ENCODE results near the gene STK16. TPM values are rescaled to one million over a fixed set of nuclear protein-coding genes. Genes with fewer than 3 reads are reported as not detected.

Gene STK16
- total and polyA plus RNA-seq, 4 donors = 5.8 to 44.3 (median 23.7) TPM

DNA sequence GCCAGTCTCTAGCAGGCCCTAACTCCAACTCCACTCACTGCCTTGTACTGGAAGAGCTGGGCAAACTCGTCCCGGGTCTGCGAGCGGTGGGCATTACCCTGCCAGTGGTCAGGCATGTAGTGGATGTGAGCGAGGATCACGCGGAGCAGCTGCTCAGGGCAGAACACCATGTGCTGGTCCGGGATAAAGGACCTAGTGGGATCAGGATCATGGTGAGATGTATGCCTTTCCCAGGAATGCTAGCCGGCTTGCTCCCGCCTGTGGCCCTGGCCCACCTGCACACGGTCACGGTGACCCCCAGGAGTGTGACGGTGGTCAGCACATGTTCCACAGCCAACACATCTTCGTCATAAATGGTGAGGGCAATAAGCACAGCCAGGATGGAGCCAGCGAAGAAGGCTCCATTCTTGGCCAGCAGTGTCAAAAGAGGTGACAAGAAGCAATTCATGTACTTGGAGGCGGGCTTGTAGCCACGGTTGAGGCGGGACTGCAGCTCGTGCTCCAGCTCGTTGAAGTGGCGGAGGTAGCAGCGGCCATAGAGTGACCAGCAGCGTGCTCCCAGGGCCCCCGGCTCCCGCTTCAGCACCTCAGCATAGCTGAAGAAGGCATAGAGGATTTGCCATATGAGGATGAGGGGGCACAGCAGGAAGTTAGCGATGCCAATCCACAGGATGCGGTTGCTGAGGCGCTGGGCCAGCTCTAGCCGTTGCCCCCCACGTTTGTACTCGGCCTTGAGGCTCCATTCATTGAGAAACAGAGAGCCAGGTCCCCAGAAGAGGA, 21.3 kb upstream of the STK16 start:
- DNase-seq (ENCODE audit: low spot score) = no peak

DNA sequence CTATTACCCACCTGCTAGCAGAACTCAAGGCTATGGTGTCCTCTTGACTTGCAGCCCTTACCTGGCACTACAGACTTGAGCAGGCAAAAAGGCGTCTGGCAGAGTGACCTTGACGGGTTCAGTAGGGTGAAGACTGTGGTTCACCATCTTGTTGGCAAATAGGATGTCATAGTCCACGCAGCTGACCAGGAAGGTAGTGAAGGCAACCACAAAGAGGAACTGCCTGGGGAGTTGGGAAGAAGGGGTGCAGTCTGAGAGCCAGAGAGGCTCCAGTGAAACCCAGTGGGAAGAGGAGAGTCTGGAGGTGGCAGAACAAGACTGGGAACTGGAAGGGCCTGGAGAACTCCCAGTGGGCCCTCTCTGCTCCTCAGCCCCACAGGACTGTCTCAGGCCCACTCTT, 19.9 kb upstream of the STK16 start:
- no peaks in the 10 kb centered on the region for H3K27me3 ChIP-seq (ENCODE audit: control insufficient read depth in 4 of 4, insufficient read depth in 4 of 4, low read length in 3 of 4)
- no peak for DNase-seq (ENCODE audit: low spot score)
- WGBS = 87% methylated on average over 3 of the region's 3 CpGs
- peaks cover 21 to 54% (median 44%) of the 10 kb centered on the region in 4 donors for H3K36me3 ChIP-seq (ENCODE audit: control insufficient read depth in 4 of 4, insufficient read depth in 3 of 4, low read depth in 1 of 4, low read length in 3 of 4)
- H3K9me3 ChIP-seq (ENCODE audit: control insufficient read depth in 4 of 4, low read length in 3 of 4) = no peaks in the 10 kb centered on the region
- no peak overlapping the region for H3K27ac ChIP-seq (ENCODE audit: low read depth in 1 of 2, low read length in 2 of 2)
- H3K4me1 ChIP-seq (ENCODE audit: control insufficient read depth in 4 of 4, insufficient read depth in 4 of 4, low read length in 3 of 4) = peaks cover 7 to 17% (median 14%) of the 10 kb centered on the region in 4 donors
- H3K4me3 ChIP-seq (ENCODE audit: low read depth in 1 of 3, low read length in 3 of 3) = no peak overlapping the region
- H3K9ac ChIP-seq (ENCODE audit: low read depth in 1 of 2, low read length in 2 of 2) = no peak overlapping the region
- TF ChIP-seq, protein P1, sequence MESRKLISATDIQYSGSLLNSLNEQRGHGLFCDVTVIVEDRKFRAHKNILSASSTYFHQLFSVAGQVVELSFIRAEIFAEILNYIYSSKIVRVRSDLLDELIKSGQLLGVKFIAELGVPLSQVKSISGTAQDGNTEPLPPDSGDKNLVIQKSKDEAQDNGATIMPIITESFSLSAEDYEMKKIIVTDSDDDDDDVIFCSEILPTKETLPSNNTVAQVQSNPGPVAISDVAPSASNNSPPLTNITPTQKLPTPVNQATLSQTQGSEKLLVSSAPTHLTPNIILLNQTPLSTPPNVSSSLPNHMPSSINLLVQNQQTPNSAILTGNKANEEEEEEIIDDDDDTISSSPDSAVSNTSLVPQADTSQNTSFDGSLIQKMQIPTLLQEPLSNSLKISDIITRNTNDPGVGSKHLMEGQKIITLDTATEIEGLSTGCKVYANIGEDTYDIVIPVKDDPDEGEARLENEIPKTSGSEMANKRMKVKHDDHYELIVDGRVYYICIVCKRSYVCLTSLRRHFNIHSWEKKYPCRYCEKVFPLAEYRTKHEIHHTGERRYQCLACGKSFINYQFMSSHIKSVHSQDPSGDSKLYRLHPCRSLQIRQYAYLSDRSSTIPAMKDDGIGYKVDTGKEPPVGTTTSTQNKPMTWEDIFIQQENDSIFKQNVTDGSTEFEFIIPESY (IDR thresholded peaks at IDR 0.05) = no peak
- TF ChIP-seq, protein P2, sequence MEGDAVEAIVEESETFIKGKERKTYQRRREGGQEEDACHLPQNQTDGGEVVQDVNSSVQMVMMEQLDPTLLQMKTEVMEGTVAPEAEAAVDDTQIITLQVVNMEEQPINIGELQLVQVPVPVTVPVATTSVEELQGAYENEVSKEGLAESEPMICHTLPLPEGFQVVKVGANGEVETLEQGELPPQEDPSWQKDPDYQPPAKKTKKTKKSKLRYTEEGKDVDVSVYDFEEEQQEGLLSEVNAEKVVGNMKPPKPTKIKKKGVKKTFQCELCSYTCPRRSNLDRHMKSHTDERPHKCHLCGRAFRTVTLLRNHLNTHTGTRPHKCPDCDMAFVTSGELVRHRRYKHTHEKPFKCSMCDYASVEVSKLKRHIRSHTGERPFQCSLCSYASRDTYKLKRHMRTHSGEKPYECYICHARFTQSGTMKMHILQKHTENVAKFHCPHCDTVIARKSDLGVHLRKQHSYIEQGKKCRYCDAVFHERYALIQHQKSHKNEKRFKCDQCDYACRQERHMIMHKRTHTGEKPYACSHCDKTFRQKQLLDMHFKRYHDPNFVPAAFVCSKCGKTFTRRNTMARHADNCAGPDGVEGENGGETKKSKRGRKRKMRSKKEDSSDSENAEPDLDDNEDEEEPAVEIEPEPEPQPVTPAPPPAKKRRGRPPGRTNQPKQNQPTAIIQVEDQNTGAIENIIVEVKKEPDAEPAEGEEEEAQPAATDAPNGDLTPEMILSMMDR (IDR thresholded peaks at IDR 0.05; ENCODE audit: low read depth, low read length, missing input control) = no peak
- TF ChIP-seq, protein P3, sequence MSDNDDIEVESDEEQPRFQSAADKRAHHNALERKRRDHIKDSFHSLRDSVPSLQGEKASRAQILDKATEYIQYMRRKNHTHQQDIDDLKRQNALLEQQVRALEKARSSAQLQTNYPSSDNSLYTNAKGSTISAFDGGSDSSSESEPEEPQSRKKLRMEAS (IDR thresholded peaks at IDR 0.05) = no peak
- TF ChIP-seq RXRA (IDR thresholded peaks at IDR 0.05) (no peak), GABPA (IDR thresholded peaks at IDR 0.05 in 1 of 2, conservative IDR thresholded peaks at IDR 0.05 in 1 of 2) (no peak), TAF1 (conservative IDR thresholded peaks at IDR 0.05) (no peak), HNF4A (conservative IDR thresholded peaks at IDR 0.05) (no peak), NR2F2 (IDR thresholded peaks at IDR 0.05) (no peak), YY1 (IDR thresholded peaks at IDR 0.05) (no peak), RAD21 (IDR thresholded peaks at IDR 0.05) (no peak)
- TF ChIP-seq, protein P4, sequence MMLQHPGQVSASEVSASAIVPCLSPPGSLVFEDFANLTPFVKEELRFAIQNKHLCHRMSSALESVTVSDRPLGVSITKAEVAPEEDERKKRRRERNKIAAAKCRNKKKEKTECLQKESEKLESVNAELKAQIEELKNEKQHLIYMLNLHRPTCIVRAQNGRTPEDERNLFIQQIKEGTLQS (IDR thresholded peaks at IDR 0.05) = no peak
- TF ChIP-seq, protein P5, sequence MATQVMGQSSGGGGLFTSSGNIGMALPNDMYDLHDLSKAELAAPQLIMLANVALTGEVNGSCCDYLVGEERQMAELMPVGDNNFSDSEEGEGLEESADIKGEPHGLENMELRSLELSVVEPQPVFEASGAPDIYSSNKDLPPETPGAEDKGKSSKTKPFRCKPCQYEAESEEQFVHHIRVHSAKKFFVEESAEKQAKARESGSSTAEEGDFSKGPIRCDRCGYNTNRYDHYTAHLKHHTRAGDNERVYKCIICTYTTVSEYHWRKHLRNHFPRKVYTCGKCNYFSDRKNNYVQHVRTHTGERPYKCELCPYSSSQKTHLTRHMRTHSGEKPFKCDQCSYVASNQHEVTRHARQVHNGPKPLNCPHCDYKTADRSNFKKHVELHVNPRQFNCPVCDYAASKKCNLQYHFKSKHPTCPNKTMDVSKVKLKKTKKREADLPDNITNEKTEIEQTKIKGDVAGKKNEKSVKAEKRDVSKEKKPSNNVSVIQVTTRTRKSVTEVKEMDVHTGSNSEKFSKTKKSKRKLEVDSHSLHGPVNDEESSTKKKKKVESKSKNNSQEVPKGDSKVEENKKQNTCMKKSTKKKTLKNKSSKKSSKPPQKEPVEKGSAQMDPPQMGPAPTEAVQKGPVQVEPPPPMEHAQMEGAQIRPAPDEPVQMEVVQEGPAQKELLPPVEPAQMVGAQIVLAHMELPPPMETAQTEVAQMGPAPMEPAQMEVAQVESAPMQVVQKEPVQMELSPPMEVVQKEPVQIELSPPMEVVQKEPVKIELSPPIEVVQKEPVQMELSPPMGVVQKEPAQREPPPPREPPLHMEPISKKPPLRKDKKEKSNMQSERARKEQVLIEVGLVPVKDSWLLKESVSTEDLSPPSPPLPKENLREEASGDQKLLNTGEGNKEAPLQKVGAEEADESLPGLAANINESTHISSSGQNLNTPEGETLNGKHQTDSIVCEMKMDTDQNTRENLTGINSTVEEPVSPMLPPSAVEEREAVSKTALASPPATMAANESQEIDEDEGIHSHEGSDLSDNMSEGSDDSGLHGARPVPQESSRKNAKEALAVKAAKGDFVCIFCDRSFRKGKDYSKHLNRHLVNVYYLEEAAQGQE (IDR thresholded peaks at IDR 0.05) = no peak

More for the DNA sequence above, 21.3 kb upstream of the STK16 start:
- Histone ChIP-seq H3K27me3 (ENCODE audit: control insufficient read depth in 4 of 4, insufficient read depth in 4 of 4, low read length in 3 of 4) (no peaks in the 10 kb centered on the region), H3K36me3 (ENCODE audit: control insufficient read depth in 4 of 4, insufficient read depth in 3 of 4, low read depth in 1 of 4, low read length in 3 of 4) (peaks cover 21 to 56% (median 48%) of the 10 kb centered on the region in 4 donors), H3K9me3 (ENCODE audit: control insufficient read depth in 4 of 4, low read length in 3 of 4) (no peaks in the 10 kb centered on the region), H3K4me1 (ENCODE audit: control insufficient read depth in 4 of 4, insufficient read depth in 4 of 4, low read length in 3 of 4) (peaks cover 12 to 22% (median 19%) of the 10 kb centered on the region in 4 donors), H3K9ac (ENCODE audit: low read depth in 1 of 2, low read length in 2 of 2) (no peak overlapping the region), H3K27ac (ENCODE audit: low read depth in 1 of 2, low read length in 2 of 2) (no peak overlapping the region), H3K4me3 (ENCODE audit: low read depth in 1 of 3, low read length in 3 of 3) (no peak overlapping the region)
- 96% methylated on average over 31 of the region's 31 CpGs for WGBS
- no peak for TF ChIP-seq GABPA (IDR thresholded peaks at IDR 0.05 in 1 of 2, conservative IDR thresholded peaks at IDR 0.05 in 1 of 2)

Measured in liver (tissue), 9 donors.